Measurements from ENCODE around the gene CD93. TPM values are rescaled to one million over a fixed set of nuclear protein-coding genes. Genes with fewer than 3 reads are reported as not detected.

CD93 gene
- total and polyA plus RNA-seq, 3 donors from 2014 or later, result 9.4 to 14.8 (median 14.2) TPM

- Histone ChIP-seq H3K27ac (no peak overlapping the region), H3K9me3 (no peaks in the 10 kb centered on the region), H3K27me3 (no peaks in the 10 kb centered on the region), H3K4me1 (peaks cover 22% of the 10 kb centered on the region), H3K4me3 (no peak overlapping the region), H3K36me3 (ENCODE audit: low read depth, missing control alignments) (no peaks in the 10 kb centered on the region)
- no peak for TF ChIP-seq CTCF (IDR thresholded peaks at IDR 0.05)
- TF ChIP-seq POLR2A (IDR thresholded peaks at IDR 0.05), result no peak
- 67 to 91% methylated on average over 3 of the region's 3 CpGs for WGBS, 2 donors
- intact Hi-C loops (cut with DNase I; ENCODE audit: low total_unique reads), result no loop called here
- DNase-seq, result no peak
These were observed 7.5 kb upstream of the CD93 start for GRCh38 chr20:23093613-23094012.

GRCh38 chr20:23092861-23093495 is 6.9 kb upstream of the CD93 start:
- intact Hi-C loops (cut with DNase I; ENCODE audit: low total_unique reads), result no loop called here
- no peaks in the 10 kb centered on the region for H3K9me3 ChIP-seq
- peak overlapping the region in 1 of 2 donors; percentile 66 for H3K27ac ChIP-seq
- peaks cover 22% of the 10 kb centered on the region for H3K4me1 ChIP-seq
- no peak overlapping the region for H3K4me3 ChIP-seq
- no peak for DNase-seq
- no peaks in the 10 kb centered on the region for H3K27me3 ChIP-seq
- WGBS, 2 donors, result 78 to 84% methylated on average over 7 of the region's 7 CpGs
- no peaks in the 10 kb centered on the region for H3K36me3 ChIP-seq (ENCODE audit: low read depth, missing control alignments)
- TF ChIP-seq POLR2A (IDR thresholded peaks at IDR 0.05), result no peak
- TF ChIP-seq CTCF (IDR thresholded peaks at IDR 0.05), result no peak

GRCh38 chr20:23092384-23092756 is 6.2 kb upstream of the CD93 start:
- TF ChIP-seq CTCF (IDR thresholded peaks at IDR 0.05), result no peak
- no peak for TF ChIP-seq POLR2A (IDR thresholded peaks at IDR 0.05)
- WGBS, 2 donors, result 25 to 43% methylated on average over 2 of the region's 2 CpGs
- intact Hi-C loops (cut with DNase I; ENCODE audit: low total_unique reads), result no loop called here
- H3K36me3 ChIP-seq (ENCODE audit: low read depth, missing control alignments), result no peaks in the 10 kb centered on the region
- no peaks in the 10 kb centered on the region for H3K27me3 ChIP-seq
- peaks cover 24% of the 10 kb centered on the region for H3K4me1 ChIP-seq
- peak; percentile 36 for DNase-seq
- H3K27ac ChIP-seq, result peak overlapping the region; percentile 50 to 66
- no peaks in the 10 kb centered on the region for H3K9me3 ChIP-seq
- H3K4me3 ChIP-seq, result no peak overlapping the region

GRCh38 chr20:23091721-23092383 is 5.7 kb upstream of the CD93 start:
- Histone ChIP-seq H3K9me3 (no peaks in the 10 kb centered on the region), H3K4me1 (peaks cover 30% of the 10 kb centered on the region), H3K27me3 (no peaks in the 10 kb centered on the region), H3K27ac (peak overlapping the region; percentile 50 to 66), H3K4me3 (no peak overlapping the region), H3K36me3 (ENCODE audit: low read depth, missing control alignments) (no peaks in the 10 kb centered on the region)
- DNase-seq, result peak; percentile 49
- WGBS, 2 donors, result 47 to 58% methylated on average over 5 to 8 of the region's 8 CpGs
- no peak for TF ChIP-seq POLR2A (IDR thresholded peaks at IDR 0.05)
- no peak for TF ChIP-seq CTCF (IDR thresholded peaks at IDR 0.05)
- intact Hi-C loops (cut with DNase I; ENCODE audit: low total_unique reads), result no loop called here

- intact Hi-C loops (cut with DNase I; ENCODE audit: low total_unique reads), result no loop called here
- 43 to 61% methylated on average over 4 of the region's 4 CpGs for WGBS, 2 donors
These were observed 4.8 kb upstream of the CD93 start for GRCh38 chr20:23090878-23091277.

More at GRCh38 chr20:23090878-23091277, 4.8 kb upstream of the CD93 start:
- H3K4me3 ChIP-seq, result no peak overlapping the region
- no peak for DNase-seq
- H3K27ac ChIP-seq, result peak overlapping the region; percentile 50 to 66
- H3K9me3 ChIP-seq, result no peaks in the 10 kb centered on the region
- H3K4me1 ChIP-seq, result peaks cover 37% of the 10 kb centered on the region
- TF ChIP-seq CTCF (IDR thresholded peaks at IDR 0.05) (no peak), POLR2A (IDR thresholded peaks at IDR 0.05) (no peak)
- H3K36me3 ChIP-seq (ENCODE audit: low read depth, missing control alignments), result no peaks in the 10 kb centered on the region
- H3K27me3 ChIP-seq, result no peaks in the 10 kb centered on the region

Measured in testis (tissue), 3 donors.